DOHH2 (cell line): ENCODE measurements around the gene TRIM15.

Experiments used
- EZH2phosphoT487 ChIP-seq: fragments of 200-600 bp; sonication (generic); IDR thresholded peaks from 2 replicates; pipeline ENCODE4 v1.6.1; 2017; ENCODE audit warnings: borderline replicate concordance, mild to moderate bottlenecking, antibody characterized with exemption, low read length, moderate library complexity, mixed read lengths
- TF ChIP-seq, protein P1 (sequence below): fragments of 200-600 bp; sonication (generic); IDR thresholded peaks from one replicate; pipeline ENCODE4 v1.5.1; 2014; ENCODE audit warnings: antibody characterized with exemption, mild to moderate bottlenecking, low read depth, low read length; ENCODE audit not compliant: poor library complexity, severe bottlenecking

- TF ChIP-seq, protein P1, sequence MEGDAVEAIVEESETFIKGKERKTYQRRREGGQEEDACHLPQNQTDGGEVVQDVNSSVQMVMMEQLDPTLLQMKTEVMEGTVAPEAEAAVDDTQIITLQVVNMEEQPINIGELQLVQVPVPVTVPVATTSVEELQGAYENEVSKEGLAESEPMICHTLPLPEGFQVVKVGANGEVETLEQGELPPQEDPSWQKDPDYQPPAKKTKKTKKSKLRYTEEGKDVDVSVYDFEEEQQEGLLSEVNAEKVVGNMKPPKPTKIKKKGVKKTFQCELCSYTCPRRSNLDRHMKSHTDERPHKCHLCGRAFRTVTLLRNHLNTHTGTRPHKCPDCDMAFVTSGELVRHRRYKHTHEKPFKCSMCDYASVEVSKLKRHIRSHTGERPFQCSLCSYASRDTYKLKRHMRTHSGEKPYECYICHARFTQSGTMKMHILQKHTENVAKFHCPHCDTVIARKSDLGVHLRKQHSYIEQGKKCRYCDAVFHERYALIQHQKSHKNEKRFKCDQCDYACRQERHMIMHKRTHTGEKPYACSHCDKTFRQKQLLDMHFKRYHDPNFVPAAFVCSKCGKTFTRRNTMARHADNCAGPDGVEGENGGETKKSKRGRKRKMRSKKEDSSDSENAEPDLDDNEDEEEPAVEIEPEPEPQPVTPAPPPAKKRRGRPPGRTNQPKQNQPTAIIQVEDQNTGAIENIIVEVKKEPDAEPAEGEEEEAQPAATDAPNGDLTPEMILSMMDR, result no peak
- TF ChIP-seq EZH2phosphoT487, result no peak
Measured at GRCh38 chr6:30147096-30147495, 16.2 kb upstream of the TRIM15 start.
